Type B pancreatic cell (in vitro differentiated cells): ENCODE measurements around the gene SVIL. TPM values are rescaled to one million over a fixed set of nuclear protein-coding genes. Genes with fewer than 3 reads are reported as not detected.

Experiments
- DNase-seq: peaks from one replicate; pipeline ENCODE4 v3.0.0; 2021; ENCODE audit warnings: mixed read lengths; ENCODE audit not compliant: unreplicated experiment; ENCODE audit errors: extremely low spot score
- H3K27ac Mint-ChIP-seq: 2 replicates; pipeline ENCODE4 v1.8.0; 2021; ENCODE audit warnings: mild to moderate bottlenecking, mixed read lengths
- H3K27me3 Mint-ChIP-seq: 2 replicates; pipeline ENCODE4 v1.8.0; 2021; ENCODE audit warnings: mixed read lengths
- H3K36me3 Mint-ChIP-seq: 2 replicates; pipeline ENCODE4 v1.8.0; 2021; ENCODE audit warnings: mixed read lengths
- H3K4me1 Mint-ChIP-seq: one replicate; pipeline ENCODE4 v1.8.0; 2021; ENCODE audit warnings: mixed read lengths; ENCODE audit not compliant: unreplicated experiment
- H3K4me3 Mint-ChIP-seq: 2 replicates; pipeline ENCODE4 v1.8.0; 2021; ENCODE audit warnings: mild to moderate bottlenecking, mixed read lengths
- H3K9me3 Mint-ChIP-seq: 2 replicates; pipeline ENCODE4 v1.8.0; 2021; ENCODE audit warnings: mixed read lengths
- total RNA-seq: library from RNA; stranded (reverse); gene quantifications from 2 replicates; pipeline ENCODE4 v1.2.1, GENCODE V29; 2021; ENCODE audit warnings: low replicate concordance
- TF ChIP-seq, protein P1 (sequence below): fragments of 200-600 bp; sonication (generic); conservative IDR thresholded peaks from 2 replicates; pipeline ENCODE4 v1.5.0; 2021; ENCODE audit warnings: antibody characterized with exemption, mild to moderate bottlenecking

The SVIL gene
- total RNA-seq, 1 donor from 2014 or later, result 171 TPM

DNA sequence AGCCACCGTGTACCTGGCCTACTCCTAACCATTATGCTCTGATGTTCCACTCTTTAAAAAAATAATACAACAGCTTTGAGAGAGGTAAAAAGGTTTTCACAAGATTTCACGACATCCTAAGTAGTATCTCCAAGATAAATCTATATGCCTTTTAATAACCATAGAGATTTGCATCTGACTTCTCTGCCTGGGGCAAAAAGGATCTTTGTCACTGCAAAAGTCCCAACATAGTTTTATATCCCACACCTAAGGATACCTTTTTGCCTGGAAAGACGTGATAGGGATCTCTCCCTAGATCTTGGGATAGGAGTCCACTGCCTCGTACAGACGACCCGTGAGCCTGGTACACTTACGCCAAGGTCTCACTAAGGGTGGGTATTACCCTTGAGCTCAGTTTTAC, 31.4 kb upstream of the SVIL start:
- no peak for DNase-seq
- Mint-ChIP-seq H3K4me3 (no peak overlapping the region), H3K4me1 (peaks cover 32% of the 10 kb centered on the region), H3K9me3 (peaks cover 4% of the 10 kb centered on the region), H3K27me3 (no peaks in the 10 kb centered on the region), H3K27ac (peak overlapping the region; percentile 83), H3K36me3 (peaks cover 40% of the 10 kb centered on the region)
- TF ChIP-seq, protein P1, sequence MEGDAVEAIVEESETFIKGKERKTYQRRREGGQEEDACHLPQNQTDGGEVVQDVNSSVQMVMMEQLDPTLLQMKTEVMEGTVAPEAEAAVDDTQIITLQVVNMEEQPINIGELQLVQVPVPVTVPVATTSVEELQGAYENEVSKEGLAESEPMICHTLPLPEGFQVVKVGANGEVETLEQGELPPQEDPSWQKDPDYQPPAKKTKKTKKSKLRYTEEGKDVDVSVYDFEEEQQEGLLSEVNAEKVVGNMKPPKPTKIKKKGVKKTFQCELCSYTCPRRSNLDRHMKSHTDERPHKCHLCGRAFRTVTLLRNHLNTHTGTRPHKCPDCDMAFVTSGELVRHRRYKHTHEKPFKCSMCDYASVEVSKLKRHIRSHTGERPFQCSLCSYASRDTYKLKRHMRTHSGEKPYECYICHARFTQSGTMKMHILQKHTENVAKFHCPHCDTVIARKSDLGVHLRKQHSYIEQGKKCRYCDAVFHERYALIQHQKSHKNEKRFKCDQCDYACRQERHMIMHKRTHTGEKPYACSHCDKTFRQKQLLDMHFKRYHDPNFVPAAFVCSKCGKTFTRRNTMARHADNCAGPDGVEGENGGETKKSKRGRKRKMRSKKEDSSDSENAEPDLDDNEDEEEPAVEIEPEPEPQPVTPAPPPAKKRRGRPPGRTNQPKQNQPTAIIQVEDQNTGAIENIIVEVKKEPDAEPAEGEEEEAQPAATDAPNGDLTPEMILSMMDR, result no peak

DNA sequence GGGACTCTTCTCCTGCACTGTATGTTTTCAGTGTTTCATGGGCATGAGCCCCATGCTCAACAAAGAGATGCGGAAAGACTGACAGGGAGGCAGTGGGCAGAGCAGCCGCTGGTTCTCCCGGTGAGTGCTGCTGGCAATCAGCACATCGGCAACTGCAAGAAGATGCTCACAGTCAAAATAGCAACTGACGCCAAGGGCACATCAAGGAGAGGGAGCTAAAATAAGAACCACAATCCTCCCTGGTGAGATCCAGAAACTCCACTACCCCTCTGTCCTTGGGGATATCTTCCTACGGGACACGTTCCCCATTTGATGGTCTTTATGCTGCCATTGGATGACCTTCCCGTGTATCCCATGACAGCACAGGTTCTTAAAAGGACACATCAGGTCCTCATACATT, 28.9 kb upstream of the SVIL start:
- H3K36me3 Mint-ChIP-seq, result peaks cover 25% of the 10 kb centered on the region
- no peak for DNase-seq

DNA sequence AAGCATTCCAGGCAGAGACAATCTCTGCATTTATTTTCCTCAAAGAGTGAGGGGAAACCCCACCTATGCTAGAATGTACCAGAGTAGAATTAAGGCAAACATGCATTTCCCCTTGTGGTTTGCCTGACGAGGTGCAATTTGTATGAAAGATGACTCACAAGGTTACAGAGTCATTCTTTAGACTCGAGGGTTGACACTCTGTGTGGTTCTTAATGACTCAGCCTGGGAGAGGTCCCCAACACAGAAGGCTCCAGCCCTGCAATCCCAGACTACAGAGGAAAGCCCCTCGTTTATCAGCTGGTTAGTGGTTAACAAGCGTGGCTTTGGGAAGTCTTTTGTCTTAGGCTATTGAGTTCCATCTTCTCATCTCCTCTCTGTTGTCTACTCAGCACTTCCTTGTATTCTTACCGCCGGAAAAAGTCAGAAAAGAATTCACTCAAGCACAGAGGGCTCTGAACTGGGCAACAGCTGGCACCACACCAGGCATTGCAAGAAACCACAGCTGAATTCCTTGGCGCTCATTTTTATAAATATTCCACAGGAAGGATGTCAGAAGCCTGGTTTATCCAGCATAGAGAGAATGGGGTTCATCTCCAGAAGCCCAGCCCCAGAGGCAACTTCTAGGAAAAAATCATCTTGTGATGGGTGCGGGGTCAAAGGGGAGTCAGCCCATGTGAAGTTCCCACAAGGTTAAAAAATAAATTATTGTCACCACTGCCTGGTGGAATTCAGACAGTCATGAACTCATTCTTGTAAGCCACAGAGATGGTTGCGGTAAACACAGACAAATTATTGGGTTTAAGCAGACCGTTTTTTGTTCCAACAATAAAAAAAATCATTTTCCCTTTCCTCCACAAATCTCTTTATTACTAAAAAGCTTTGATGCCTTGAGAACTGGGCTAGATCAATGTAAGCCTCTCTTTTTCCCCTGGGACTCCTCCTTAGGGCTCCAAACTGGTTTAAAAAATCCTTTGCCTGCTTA, 24.5 kb upstream of the SVIL start:
- Mint-ChIP-seq H3K4me1 (peaks cover 45% of the 10 kb centered on the region), H3K36me3 (peaks cover 46% of the 10 kb centered on the region), H3K27ac (peak overlapping the region; percentile 94), H3K9me3 (peaks cover 11% of the 10 kb centered on the region), H3K4me3 (peak overlapping the region; percentile 27), H3K27me3 (no peaks in the 10 kb centered on the region)
- DNase-seq, result no peak
- TF ChIP-seq, protein P1, result peak; percentile 55

More for the DNA sequence above, 28.9 kb upstream of the SVIL start:
- Mint-ChIP-seq H3K4me1 (peaks cover 32% of the 10 kb centered on the region), H3K27ac (no peak overlapping the region), H3K4me3 (no peak overlapping the region), H3K27me3 (no peaks in the 10 kb centered on the region), H3K9me3 (no peaks in the 10 kb centered on the region)
- TF ChIP-seq, protein P1, result no peak

DNA sequence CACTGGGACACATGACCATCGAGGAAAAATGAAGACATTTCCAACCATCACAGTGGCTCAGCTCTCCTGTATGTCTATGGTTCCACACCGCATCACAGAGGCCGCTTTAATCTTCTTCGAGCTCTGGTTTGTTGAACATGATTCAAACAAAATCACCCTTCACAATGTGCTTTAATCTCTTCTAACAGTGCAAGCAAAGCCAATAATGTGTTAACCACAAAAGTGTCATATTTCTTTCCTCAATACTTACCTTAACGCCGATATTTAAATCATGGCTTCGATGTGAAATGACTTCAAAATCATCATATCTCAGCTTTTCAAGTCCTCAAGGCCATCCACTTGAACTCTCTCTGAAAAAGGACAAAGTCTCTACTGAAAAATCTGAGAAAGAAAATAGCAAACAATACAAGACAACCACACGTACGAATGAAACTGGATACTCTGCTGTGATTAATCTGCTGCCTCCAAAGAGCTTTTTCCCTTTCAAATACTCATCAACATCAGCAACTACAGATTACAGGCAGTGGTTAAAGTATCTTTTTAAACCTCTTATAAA, 23.0 kb upstream of the SVIL start:
- H3K36me3 Mint-ChIP-seq, result peaks cover 58% of the 10 kb centered on the region
- TF ChIP-seq, protein P1, result no peak
- no peaks in the 10 kb centered on the region for H3K27me3 Mint-ChIP-seq
- H3K4me1 Mint-ChIP-seq, result peaks cover 45% of the 10 kb centered on the region
- peak overlapping the region; percentile 42 for H3K4me3 Mint-ChIP-seq
- peak overlapping the region; percentile 94 for H3K27ac Mint-ChIP-seq
- no peak for DNase-seq
- H3K9me3 Mint-ChIP-seq, result peaks cover 16% of the 10 kb centered on the region

DNA sequence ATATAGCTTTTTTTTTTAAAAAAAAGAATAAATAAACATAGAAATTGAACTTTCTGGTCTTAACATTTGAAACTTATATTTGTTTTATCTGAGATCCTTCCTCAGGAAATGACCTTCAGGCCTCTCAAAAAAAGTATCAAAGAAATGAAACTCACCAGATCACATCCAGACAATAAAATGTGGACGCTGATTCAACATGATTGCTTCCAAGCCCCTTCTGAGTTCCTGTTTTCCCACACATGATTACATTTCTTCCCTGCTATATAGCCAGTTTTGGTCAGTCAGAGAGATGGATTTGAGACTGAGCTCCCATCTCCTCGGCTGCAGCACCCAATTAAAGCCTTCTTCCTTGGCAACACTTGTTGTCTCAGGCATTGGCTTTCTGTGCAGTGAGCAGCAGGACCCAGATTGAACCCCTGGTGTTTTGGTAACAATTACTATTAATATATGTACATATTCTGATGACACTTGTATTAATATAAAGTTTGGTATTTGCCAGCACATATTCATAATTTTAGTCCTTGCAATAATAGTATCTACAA, 21.8 kb upstream of the SVIL start:
- H3K27ac Mint-ChIP-seq, result peak overlapping the region; percentile 65
- no peak overlapping the region for H3K4me3 Mint-ChIP-seq
- H3K9me3 Mint-ChIP-seq, result peaks cover 23% of the 10 kb centered on the region
- no peak for DNase-seq
- H3K4me1 Mint-ChIP-seq, result peaks cover 39% of the 10 kb centered on the region
- H3K27me3 Mint-ChIP-seq, result no peaks in the 10 kb centered on the region
- TF ChIP-seq, protein P1, result no peak
- peaks cover 67% of the 10 kb centered on the region for H3K36me3 Mint-ChIP-seq
